GM12892 (cell line): ENCODE results near the gene ME2. TPM values are rescaled to one million over a fixed set of nuclear protein-coding genes. Genes with fewer than 3 reads are reported as not detected.
"Not testable (repeated sequence)": the region's sequence is repeated elsewhere in the genome, so short reads cannot be mapped to it uniquely, and the experiment has no call there.

Experiments
- DNase-seq: peaks from one replicate; pipeline ENCODE4 v3.0.0; 2011; ENCODE audit not compliant: insufficient read length
- FAIRE-seq: peaks from 2 replicates; lab custom pipeline; 2011; peaks lifted over from hg19 to GRCh38; lab: Jason Lieb, UNC
- POLR2A ChIP-seq: IDR thresholded peaks from 2 replicates; pipeline ENCODE4 v1.6.1; 2011; ENCODE audit warnings: low read depth, low read length, control low read depth
- POLR2AphosphoS5 ChIP-seq: IDR thresholded peaks from 2 replicates; pipeline ENCODE4 v1.6.1; 2011; ENCODE audit warnings: low read depth, low read length, control low read depth
- TAF1 ChIP-seq: IDR thresholded peaks from 2 replicates; pipeline ENCODE4 v1.6.1; 2011; ENCODE audit warnings: low read depth, mild to moderate bottlenecking, control low read depth, low read length, borderline replicate concordance
- polyA plus RNA-seq: library from polyadenylated mRNA; unstranded; fragments of >200 nt; gene quantifications from one replicate; pipeline ENCODE4 v1.2.1, GENCODE V29; 2012; ENCODE audit warnings: missing spikeins, inconsistent platforms; ENCODE audit not compliant: missing spikeins

ME2 gene
- 83.7 TPM for polyA plus RNA-seq

GRCh38 chr18:50878345-50879301 lies at the start of gene ME2:
TSS of gene ME2 (plus strand) at chr18:50879118. CDS start at chr18:50895821, 16,703 bp downstream.
- TF ChIP-seq POLR2AphosphoS5 = peak; percentile 63
- peak; percentile 72; the same call in 1 of the 2 replicates for TF ChIP-seq TAF1
- peak; percentile 90; the same call in 1 of the 2 replicates for TF ChIP-seq POLR2A
- FAIRE-seq = peak; percentile 89
- DNase-seq = peak; percentile 89

DNA sequence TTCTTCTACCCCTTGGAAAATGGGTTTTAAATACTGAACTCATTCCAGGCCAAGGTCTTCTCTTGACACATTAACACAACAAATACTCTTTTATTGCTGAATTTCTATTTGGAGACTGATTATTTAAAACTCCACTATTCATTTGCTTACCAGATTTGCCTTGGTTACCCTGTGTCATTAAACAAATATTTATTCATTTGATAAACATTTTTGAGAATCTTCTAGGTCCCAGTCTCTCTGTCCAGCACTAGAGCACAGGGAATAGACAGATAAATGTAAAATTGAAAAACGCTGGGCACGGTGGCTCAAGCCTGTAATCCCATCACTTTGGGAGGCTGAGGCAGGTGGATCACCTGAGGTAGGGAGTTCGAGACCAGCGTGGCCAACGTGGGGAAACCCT lies 49.3 kb upstream of the ME2 start:
- FAIRE-seq (no peak), DNase-seq (no peak)
- TF ChIP-seq TAF1 (no peak), POLR2A (no peak), POLR2AphosphoS5 (no peak)

- no peak for DNase-seq
- peak; percentile 87 for FAIRE-seq
- TF ChIP-seq TAF1 (no peak), POLR2AphosphoS5 (no peak), POLR2A (no peak)
Measured at GRCh38 chr18:50830544-50830943, 48.4 kb upstream of the ME2 start.

DNA sequence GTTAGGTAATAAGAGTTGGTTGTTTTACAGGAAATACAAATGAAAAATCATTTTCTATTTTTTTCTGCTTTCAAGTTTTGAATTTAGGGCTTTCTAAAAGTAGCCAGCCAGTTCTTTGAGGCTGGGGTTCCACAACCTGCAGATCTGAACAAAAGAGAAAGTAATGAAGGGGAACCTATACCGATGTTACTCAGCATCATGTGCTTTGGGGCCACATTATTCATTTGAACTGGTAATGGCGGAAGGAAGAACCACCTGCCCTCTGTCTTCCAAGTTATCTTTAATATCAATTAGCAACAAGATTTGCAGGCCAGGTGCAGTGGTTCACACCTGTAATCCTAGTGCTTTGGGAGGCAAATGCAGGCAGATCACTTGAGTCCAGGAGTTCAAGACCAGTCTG lies 46.2 kb upstream of the ME2 start:
- TF ChIP-seq POLR2AphosphoS5 (no peak), POLR2A (no peak), TAF1 (peak; percentile 28; the same call in 1 of the 2 replicates)
- DNase-seq (no peak), FAIRE-seq (peak; percentile 86)

- FAIRE-seq, DNase-seq: not testable (repeated sequence)
Measured at GRCh38 chr18:50833496-50833895, 45.4 kb upstream of the ME2 start.

DNA sequence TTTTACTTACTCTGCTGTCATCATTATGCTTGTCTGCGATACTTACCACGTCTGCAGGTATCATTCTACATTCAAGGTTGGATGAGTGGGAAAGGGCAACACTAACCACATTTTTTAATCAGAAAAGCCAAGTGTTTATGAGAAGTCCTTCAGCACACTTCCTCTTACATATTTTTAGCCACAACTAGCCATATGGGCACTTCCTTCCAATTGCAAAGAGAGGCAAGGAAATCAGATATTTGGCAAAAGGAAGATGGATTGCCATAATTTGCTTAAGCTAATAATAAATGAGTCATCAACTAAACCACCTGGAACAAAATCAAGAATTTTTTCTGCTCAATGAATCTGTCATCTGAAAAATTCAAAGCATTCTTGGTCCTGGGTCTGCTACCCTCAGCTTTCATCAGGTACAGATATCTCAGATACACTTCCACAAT lies 42.4 kb upstream of the ME2 start:
- DNase-seq (no peak), FAIRE-seq (peak; percentile 36)
- TF ChIP-seq POLR2AphosphoS5 (no peak), TAF1 (no peak), POLR2A (no peak)

GRCh38 chr18:50839341-50839740 lies 39.6 kb upstream of the ME2 start:
- TF ChIP-seq POLR2A = no peak
- TF ChIP-seq POLR2AphosphoS5 = no peak
- TF ChIP-seq TAF1 = no peak
- DNase-seq = no peak
- FAIRE-seq = no peak

- TF ChIP-seq POLR2A = no peak
- no peak for TF ChIP-seq POLR2AphosphoS5
- no peak for TF ChIP-seq TAF1
- DNase-seq = no peak
- no peak for FAIRE-seq
Measured at GRCh38 chr18:50839996-50840395, 38.9 kb upstream of the ME2 start.

DNA sequence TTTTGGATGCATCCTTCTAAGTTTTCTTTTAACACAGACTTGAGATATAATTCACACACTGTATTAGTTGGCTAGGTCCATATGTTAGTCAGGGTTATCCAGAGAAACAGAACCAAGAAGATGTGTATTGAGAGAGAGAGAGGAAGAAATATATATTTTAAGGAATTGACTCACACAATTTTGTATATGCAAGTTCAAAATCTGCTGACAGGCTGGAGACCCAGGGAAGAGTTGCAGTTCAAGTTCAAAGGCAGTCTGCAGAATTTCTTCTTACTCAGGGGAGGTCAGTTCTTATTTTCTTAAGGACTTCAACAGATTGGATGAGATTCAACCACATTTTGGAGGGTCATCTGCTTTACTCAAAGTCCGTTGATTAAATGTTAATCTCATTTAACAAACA lies 36.1 kb upstream of the ME2 start:
- DNase-seq (no peak), FAIRE-seq (no peak)
- TF ChIP-seq POLR2AphosphoS5 (no peak), POLR2A (no peak), TAF1 (no peak)

GRCh38 chr18:50844554-50844953 lies 34.4 kb upstream of the ME2 start:
- no peak for DNase-seq
- TF ChIP-seq POLR2AphosphoS5 (no peak), POLR2A (no peak), TAF1 (no peak)
- no peak for FAIRE-seq

- DNase-seq (no peak), FAIRE-seq (no peak)
- TF ChIP-seq POLR2A = no peak
- TF ChIP-seq POLR2AphosphoS5 = no peak
- no peak for TF ChIP-seq TAF1
Measured at GRCh38 chr18:50844960-50845359, 34.0 kb upstream of the ME2 start.

DNA sequence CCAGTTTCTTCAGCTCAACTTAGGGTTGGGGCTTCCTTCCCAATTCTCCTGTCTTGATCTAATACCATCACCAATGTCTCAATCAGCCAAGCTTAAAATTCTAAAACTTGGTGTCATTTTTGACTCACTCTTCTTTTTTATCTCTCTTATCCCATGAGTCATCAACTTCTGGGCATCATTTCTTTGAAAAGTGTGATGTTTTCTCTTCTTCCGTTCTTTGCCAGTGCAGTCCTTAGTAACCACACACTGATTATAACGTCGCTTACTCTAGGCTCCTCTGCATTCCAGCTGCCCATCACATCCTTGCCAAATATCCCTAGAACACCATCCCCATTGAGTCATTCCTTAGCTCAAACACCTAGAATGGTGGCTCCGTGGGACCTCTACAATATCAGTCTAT lies 31.7 kb upstream of the ME2 start:
- DNase-seq (no peak), FAIRE-seq (no peak)
- TF ChIP-seq POLR2A (no peak), TAF1 (no peak), POLR2AphosphoS5 (no peak)
